Measurements from ENCODE around the gene SLAMF6.
"Not testable (repeated sequence)": the region's sequence is repeated elsewhere in the genome, so short reads cannot be mapped to it uniquely, and the experiment has no call there.

Gene SLAMF6

GRCh38 chr1:160537714-160538665 is 14.9 kb upstream of the SLAMF6 start:
- Mint-ChIP-seq H3K4me1 (ENCODE audit: low read depth) (peaks cover 60% of the 10 kb centered on the region), H3K36me3 (ENCODE audit: low read depth) (peaks cover 35% of the 10 kb centered on the region), H3K4me3 (no peak overlapping the region), H3K27me3 (no peaks in the 10 kb centered on the region), H3K9me3 (peaks cover 18% of the 10 kb centered on the region), H3K27ac (no peak overlapping the region)

DNA sequence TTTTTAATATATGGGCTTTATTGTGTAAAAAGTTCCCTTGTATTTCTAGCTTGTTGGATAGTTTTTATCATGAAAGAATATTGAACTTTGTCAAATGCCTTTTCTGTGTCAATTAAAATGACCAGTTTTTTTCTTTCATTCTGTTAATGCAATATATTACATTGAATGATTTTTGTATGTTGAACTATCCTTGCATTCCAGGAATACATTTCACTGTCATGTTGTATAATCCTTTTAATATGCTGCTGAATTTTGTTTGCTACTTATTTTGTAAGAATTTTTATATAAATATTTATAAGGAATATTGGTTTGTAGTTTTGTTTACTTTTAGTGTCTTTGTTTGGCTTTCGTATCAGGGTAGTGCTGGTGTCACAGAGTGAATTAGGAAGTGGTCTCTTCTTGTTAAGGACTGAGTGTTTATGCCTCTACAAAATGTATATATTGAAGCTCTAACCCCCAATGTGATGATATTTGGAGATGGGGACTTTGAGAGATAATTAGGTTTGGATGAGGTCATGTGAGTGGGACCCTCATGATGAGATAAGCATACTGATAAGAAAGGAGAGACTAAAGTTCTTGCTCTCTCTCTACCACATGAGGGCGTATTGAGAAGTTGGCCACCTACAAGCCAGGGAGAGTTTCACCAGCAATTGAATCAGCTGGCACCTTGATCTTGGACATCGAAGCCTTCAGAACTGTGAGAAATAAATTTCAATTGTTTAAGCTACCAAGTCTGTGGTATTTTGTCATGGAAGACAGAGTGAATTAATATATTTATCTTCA is 12.0 kb upstream of the SLAMF6 start:
- H3K4me3 Mint-ChIP-seq: no peak overlapping the region
- peaks cover 41% of the 10 kb centered on the region for H3K36me3 Mint-ChIP-seq (ENCODE audit: low read depth)
- H3K4me1 Mint-ChIP-seq (ENCODE audit: low read depth): peaks cover 42% of the 10 kb centered on the region
- H3K27me3 Mint-ChIP-seq: no peaks in the 10 kb centered on the region
- peaks cover 22% of the 10 kb centered on the region for H3K9me3 Mint-ChIP-seq
- no peak overlapping the region for H3K27ac Mint-ChIP-seq

- H3K4me3 Mint-ChIP-seq, H3K27ac Mint-ChIP-seq, H3K27me3 Mint-ChIP-seq: not testable (repeated sequence)
- Mint-ChIP-seq H3K36me3 (ENCODE audit: low read depth) (peaks cover 52% of the 10 kb centered on the region), H3K4me1 (ENCODE audit: low read depth) (peaks cover 52% of the 10 kb centered on the region), H3K9me3 (peaks cover 35% of the 10 kb centered on the region)
Measured at GRCh38 chr1:160532557-160532813, 9.4 kb upstream of the SLAMF6 start.

DNA sequence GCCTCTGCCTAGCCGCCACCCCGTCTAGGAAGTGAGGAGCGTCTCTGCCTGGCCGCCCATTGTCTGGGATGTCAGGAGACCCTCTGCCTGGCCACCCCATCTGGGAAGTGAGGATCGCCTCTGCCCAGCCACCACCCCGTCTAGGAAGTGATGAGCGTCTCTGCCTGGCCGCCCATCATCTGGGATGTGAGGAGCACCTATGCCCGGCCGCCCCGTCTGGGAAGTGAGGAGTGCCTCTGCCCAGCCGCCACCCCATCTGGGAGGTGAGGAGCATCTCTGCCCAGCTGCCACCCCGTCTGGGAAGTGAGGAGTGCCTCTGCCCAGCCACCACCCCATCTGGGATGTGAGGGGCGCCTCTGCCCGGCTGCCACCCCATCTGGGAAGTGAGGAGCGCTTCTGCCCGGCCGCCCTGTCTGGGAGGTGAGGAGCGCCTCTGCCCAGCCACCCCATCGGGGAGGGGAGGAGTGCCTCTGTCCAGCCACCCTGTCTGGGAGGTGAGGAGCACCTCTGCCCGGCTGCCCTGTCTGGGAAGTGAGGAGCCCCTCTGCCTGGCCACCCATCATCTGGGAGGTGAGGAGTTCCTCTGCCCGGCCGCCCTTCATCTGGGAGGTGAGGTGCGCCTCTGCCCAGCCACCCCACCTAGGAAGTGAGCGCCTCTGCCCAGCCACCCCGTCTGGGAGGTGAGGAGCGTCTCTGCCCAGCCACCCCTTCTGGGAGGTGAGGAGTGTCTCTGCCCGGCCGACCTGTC is 8.9 kb upstream of the SLAMF6 start:
- H3K4me1 Mint-ChIP-seq (ENCODE audit: low read depth): peaks cover 53% of the 10 kb centered on the region
- H3K27me3 Mint-ChIP-seq, H3K27ac Mint-ChIP-seq, H3K4me3 Mint-ChIP-seq: not testable (repeated sequence)
- H3K9me3 Mint-ChIP-seq: peaks cover 39% of the 10 kb centered on the region
- peaks cover 52% of the 10 kb centered on the region for H3K36me3 Mint-ChIP-seq (ENCODE audit: low read depth)

DNA sequence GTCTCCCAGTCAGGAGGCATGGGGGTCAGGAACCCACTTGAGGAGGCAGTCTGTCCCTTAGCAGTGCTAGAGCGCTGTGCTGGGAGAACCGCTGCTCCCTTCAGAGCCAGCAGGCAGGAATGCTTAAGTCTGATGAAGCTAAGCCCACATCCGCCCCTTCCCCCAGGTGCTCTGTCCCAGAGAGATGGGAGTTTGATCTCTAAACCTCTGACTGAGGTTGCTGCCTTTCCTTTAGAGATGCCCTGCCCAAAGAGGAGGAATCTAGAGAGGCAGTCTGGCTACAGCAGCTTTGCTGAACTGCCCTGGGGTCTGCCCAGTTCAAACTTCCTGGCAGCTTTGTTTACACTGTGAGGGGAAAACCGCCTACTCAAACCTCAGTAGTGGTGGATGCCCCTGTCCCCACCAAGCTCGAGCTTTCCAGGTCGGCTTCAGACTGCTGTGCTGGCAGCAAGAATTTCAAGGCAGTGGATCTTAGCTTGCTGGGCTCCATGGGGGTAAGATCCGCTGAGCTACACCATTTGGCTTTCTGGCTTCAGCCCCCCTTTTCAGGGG is 6.4 kb upstream of the SLAMF6 start:
- Mint-ChIP-seq H3K4me1 (ENCODE audit: low read depth) (peaks cover 58% of the 10 kb centered on the region), H3K36me3 (ENCODE audit: low read depth) (peaks cover 48% of the 10 kb centered on the region), H3K27ac (peak overlapping the region; percentile 67), H3K9me3 (peaks cover 38% of the 10 kb centered on the region), H3K4me3 (peak overlapping the region; percentile 6)
- not testable (repeated sequence) for H3K27me3 Mint-ChIP-seq

- Mint-ChIP-seq H3K4me3 (peak overlapping the region; percentile 73), H3K27ac (peak overlapping the region; percentile 88), H3K36me3 (ENCODE audit: low read depth) (peaks cover 71% of the 10 kb centered on the region), H3K9me3 (peaks cover 27% of the 10 kb centered on the region), H3K4me1 (ENCODE audit: low read depth) (peaks cover 83% of the 10 kb centered on the region)
- not testable (repeated sequence) for H3K27me3 Mint-ChIP-seq
Measured at GRCh38 chr1:160523789-160524188, 734 bp upstream of the SLAMF6 start.

GRCh38 chr1:160522136-160522535 is 919 bp downstream of the SLAMF6 start:
- Mint-ChIP-seq H3K4me1 (ENCODE audit: low read depth) (peaks cover 83% of the 10 kb centered on the region), H3K27ac (peak overlapping the region; percentile 99), H3K4me3 (peak overlapping the region; percentile 97), H3K36me3 (ENCODE audit: low read depth) (peaks cover 75% of the 10 kb centered on the region), H3K9me3 (peaks cover 19% of the 10 kb centered on the region), H3K27me3 (no peaks in the 10 kb centered on the region)

DNA sequence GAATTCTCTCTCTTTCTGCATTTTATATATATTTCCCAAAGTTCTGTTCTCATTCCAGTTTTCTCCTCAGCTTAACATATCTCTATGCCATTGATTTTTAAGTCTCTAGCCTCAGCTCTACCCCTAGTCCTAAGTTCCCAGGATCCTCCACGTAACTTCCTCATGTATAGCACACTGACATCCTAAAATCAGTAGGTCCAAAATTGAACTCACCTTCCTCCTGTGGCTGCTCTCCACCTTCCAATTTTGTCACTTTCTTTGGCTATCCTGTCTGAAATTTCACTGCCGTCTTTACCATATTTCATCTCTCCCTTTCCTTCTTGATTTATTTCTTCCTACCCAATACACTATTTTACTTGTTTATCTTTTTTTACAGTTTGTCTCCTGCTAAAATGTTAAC is 1.5 kb downstream of the SLAMF6 start:
- H3K4me1 Mint-ChIP-seq (ENCODE audit: low read depth): peaks cover 83% of the 10 kb centered on the region
- H3K27ac Mint-ChIP-seq: peak overlapping the region; percentile 99
- peak overlapping the region; percentile 97 for H3K4me3 Mint-ChIP-seq
- no peaks in the 10 kb centered on the region for H3K27me3 Mint-ChIP-seq
- H3K9me3 Mint-ChIP-seq: peaks cover 13% of the 10 kb centered on the region
- peaks cover 75% of the 10 kb centered on the region for H3K36me3 Mint-ChIP-seq (ENCODE audit: low read depth)

- peaks cover 86% of the 10 kb centered on the region for H3K4me1 Mint-ChIP-seq (ENCODE audit: low read depth)
Measured at GRCh38 chr1:160520999-160521398, 2.1 kb downstream of the SLAMF6 start.

DNA sequence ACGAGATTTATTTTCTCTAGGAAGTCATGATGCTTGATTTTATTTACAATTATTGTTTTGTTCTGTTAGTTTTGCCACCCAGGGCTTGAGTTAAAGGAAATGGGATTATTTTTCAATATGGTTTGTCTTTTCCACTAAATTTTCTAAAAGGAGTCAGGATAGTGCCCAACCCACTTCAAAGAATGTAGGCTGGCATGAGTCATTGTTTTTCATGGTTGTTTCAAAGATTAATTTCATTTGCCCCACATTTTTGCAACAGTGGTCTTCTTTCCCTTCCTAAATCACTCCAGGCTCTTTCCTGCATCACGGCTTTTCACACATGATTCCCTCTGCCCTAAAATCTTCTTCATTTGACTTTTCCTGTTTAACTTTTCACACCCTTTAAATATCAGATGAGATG is 2.5 kb downstream of the SLAMF6 start:
- H3K27me3 Mint-ChIP-seq: no peaks in the 10 kb centered on the region
- peaks cover 89% of the 10 kb centered on the region for H3K4me1 Mint-ChIP-seq (ENCODE audit: low read depth)
- peaks cover 11% of the 10 kb centered on the region for H3K9me3 Mint-ChIP-seq
- peak overlapping the region; percentile 99 for H3K27ac Mint-ChIP-seq
- H3K4me3 Mint-ChIP-seq: peak overlapping the region; percentile 97
- peaks cover 77% of the 10 kb centered on the region for H3K36me3 Mint-ChIP-seq (ENCODE audit: low read depth)

More at GRCh38 chr1:160520999-160521398, 2.1 kb downstream of the SLAMF6 start:
- peak overlapping the region; percentile 99 for H3K27ac Mint-ChIP-seq
- H3K27me3 Mint-ChIP-seq: no peaks in the 10 kb centered on the region
- peaks cover 11% of the 10 kb centered on the region for H3K9me3 Mint-ChIP-seq
- H3K4me3 Mint-ChIP-seq: peak overlapping the region; percentile 97
- peaks cover 76% of the 10 kb centered on the region for H3K36me3 Mint-ChIP-seq (ENCODE audit: low read depth)

- peaks cover 4% of the 10 kb centered on the region for H3K9me3 Mint-ChIP-seq
- H3K36me3 Mint-ChIP-seq (ENCODE audit: low read depth): peaks cover 77% of the 10 kb centered on the region
- no peaks in the 10 kb centered on the region for H3K27me3 Mint-ChIP-seq
- peak overlapping the region; percentile 97 for H3K4me3 Mint-ChIP-seq
- H3K4me1 Mint-ChIP-seq (ENCODE audit: low read depth): peaks cover 89% of the 10 kb centered on the region
- H3K27ac Mint-ChIP-seq: peak overlapping the region; percentile 99
Measured at GRCh38 chr1:160519642-160520435, 3.2 kb downstream of the SLAMF6 start.

GRCh38 chr1:160517519-160517918 is 5.5 kb downstream of the SLAMF6 start:
- H3K4me3 Mint-ChIP-seq: peak overlapping the region; percentile 74

GRCh38 chr1:160515908-160516307 is 7.1 kb downstream of the SLAMF6 start:
- Mint-ChIP-seq H3K36me3 (ENCODE audit: low read depth) (peaks cover 88% of the 10 kb centered on the region), H3K4me1 (ENCODE audit: low read depth) (peaks cover 94% of the 10 kb centered on the region), H3K27ac (peak overlapping the region; percentile 99), H3K9me3 (peaks cover 12% of the 10 kb centered on the region), H3K4me3 (peak overlapping the region; percentile 74)
- not testable (repeated sequence) for H3K27me3 Mint-ChIP-seq

More at GRCh38 chr1:160517519-160517918, 5.5 kb downstream of the SLAMF6 start:
- peaks cover 93% of the 10 kb centered on the region for H3K36me3 Mint-ChIP-seq (ENCODE audit: low read depth)
- H3K4me1 Mint-ChIP-seq (ENCODE audit: low read depth): peaks cover 92% of the 10 kb centered on the region
- H3K27ac Mint-ChIP-seq: peak overlapping the region; percentile 99
- not testable (repeated sequence) for H3K9me3 Mint-ChIP-seq, H3K27me3 Mint-ChIP-seq

- H3K4me3 Mint-ChIP-seq: no peak overlapping the region
- no peak overlapping the region for H3K27ac Mint-ChIP-seq
- H3K36me3 Mint-ChIP-seq (ENCODE audit: low read depth): peaks cover 99% of the 10 kb centered on the region
- H3K27me3 Mint-ChIP-seq: no peaks in the 10 kb centered on the region
- H3K4me1 Mint-ChIP-seq (ENCODE audit: low read depth): peaks cover 91% of the 10 kb centered on the region
- peaks cover 46% of the 10 kb centered on the region for H3K9me3 Mint-ChIP-seq
Measured at GRCh38 chr1:160504651-160505050, 18.4 kb downstream of the SLAMF6 start.

Measured in stimulated activated naive CD8-positive, alpha-beta T cell treated with anti-CD3 and anti-CD28 coated beads, Interleukin-15, Interleukin-2, amounts not matched to agents 100 ng/mL and 50 ng/mL, for 24 hours (primary cell).